HG03097 (cell line): Measurements from ENCODE around the gene GALNS.

Experiments used
- ATAC-seq: cut with Tn5 transposase; IDR thresholded peaks from one replicate; pipeline ENCODE4 v1.9.1; 2021; ENCODE audit not compliant: unreplicated experiment, low FRiP score

The GALNS gene

GRCh38 chr16:88877564-88878289, 21.0 kb upstream of the GALNS start:
- ATAC-seq, result no peak

GRCh38 chr16:88876942-88877526, 20.3 kb upstream of the GALNS start:
- no peak for ATAC-seq

- ATAC-seq, result no peak
Measured at GRCh38 chr16:88875703-88876234, 19.0 kb upstream of the GALNS start.

- ATAC-seq, result no peak
Measured at GRCh38 chr16:88874938-88875599, 18.3 kb upstream of the GALNS start.

GRCh38 chr16:88872650-88873331, 16.0 kb upstream of the GALNS start:
- ATAC-seq, result no peak

GRCh38 chr16:88871730-88872416, 15.1 kb upstream of the GALNS start:
- no peak for ATAC-seq

GRCh38 chr16:88871349-88871702, 14.6 kb upstream of the GALNS start:
- no peak for ATAC-seq

GRCh38 chr16:88870608-88871348, 14.0 kb upstream of the GALNS start:
- no peak for ATAC-seq

- no peak for ATAC-seq
Measured at GRCh38 chr16:88869673-88869980, 12.9 kb upstream of the GALNS start.

GRCh38 chr16:88868974-88869672, 12.4 kb upstream of the GALNS start:
- ATAC-seq, result no peak

- no peak for ATAC-seq
Measured at GRCh38 chr16:88867581-88868246, 11.0 kb upstream of the GALNS start.

GRCh38 chr16:88866151-88866920, 9.6 kb upstream of the GALNS start, which contains the start of gene PABPN1L:
Gene PABPN1L (minus strand): TSS chr16:88866660. CDS start chr16:88866606, 54 bp downstream.
- ATAC-seq, result no peak

- no peak for ATAC-seq
Measured at GRCh38 chr16:88865742-88866141, 9.0 kb upstream of the GALNS start.

GRCh38 chr16:88865310-88865709, 8.6 kb upstream of the GALNS start:
- ATAC-seq, result no peak

GRCh38 chr16:88864521-88864920, 7.8 kb upstream of the GALNS start:
- ATAC-seq, result no peak

- ATAC-seq, result no peak
Measured at GRCh38 chr16:88864099-88864498, 7.4 kb upstream of the GALNS start.

GRCh38 chr16:88863426-88863825, 6.7 kb upstream of the GALNS start:
- no peak for ATAC-seq

GRCh38 chr16:88862968-88863367, 6.2 kb upstream of the GALNS start:
- no peak for ATAC-seq
